T-helper 17 cell (primary cell): ENCODE results near the gene SNRPA. TPM values are rescaled to one million over a fixed set of nuclear protein-coding genes. Genes with fewer than 3 reads are reported as not detected.
"Not testable (repeated sequence)": the region's sequence is repeated elsewhere in the genome, so short reads cannot be mapped to it uniquely, and the experiment has no call there.

Experiments used
- ATAC-seq: fragments of 150-1000 bp; cut with Tn5 transposase; 2 replicates; pipeline ENCODE4 v1.10.0; 2021; ENCODE audit warnings: mild to moderate bottlenecking, moderate library complexity
- DNase-seq, 3 donors: peaks; one replicate each; pipeline versions ENCODE4 v3.0.0 to v3.0.0-alpha.2; 2020 to 2021
- H3K9me3 ChIP-seq: one replicate; pipeline ENCODE4 v1.7.0; 2013; ENCODE audit warnings: low read length, mild to moderate bottlenecking; ENCODE audit not compliant: control insufficient read depth, poor library complexity, severe bottlenecking
- H3K27ac Mint-ChIP-seq: one replicate; pipeline ENCODE4 v1.8.0; 2022; ENCODE audit warnings: mild to moderate bottlenecking, moderate library complexity, mixed read lengths
- H3K27me3 Mint-ChIP-seq: one replicate; pipeline ENCODE4 v1.8.0; 2022; ENCODE audit warnings: mixed read lengths
- H3K36me3 Mint-ChIP-seq: one replicate; pipeline ENCODE4 v1.8.0; 2022; ENCODE audit warnings: low read depth, mixed read lengths
- H3K4me1 Mint-ChIP-seq: one replicate; pipeline ENCODE4 v1.8.0; 2022; ENCODE audit warnings: mild to moderate bottlenecking, mixed read lengths
- H3K4me3 Mint-ChIP-seq: one replicate; pipeline ENCODE4 v1.8.0; 2022; ENCODE audit warnings: mild to moderate bottlenecking, moderate library complexity, mixed read lengths
- total RNA-seq, 4 donors: library from RNA in 2 of 4; stranded (reverse) in 2 of 4; gene quantifications; one replicate each; pipeline ENCODE4 v1.2.3 and lab custom pipeline; 2022 to 2026

Gene SNRPA
- total RNA-seq, 2 donors from 2014 or later = 67.3 to 81.8 TPM

DNA sequence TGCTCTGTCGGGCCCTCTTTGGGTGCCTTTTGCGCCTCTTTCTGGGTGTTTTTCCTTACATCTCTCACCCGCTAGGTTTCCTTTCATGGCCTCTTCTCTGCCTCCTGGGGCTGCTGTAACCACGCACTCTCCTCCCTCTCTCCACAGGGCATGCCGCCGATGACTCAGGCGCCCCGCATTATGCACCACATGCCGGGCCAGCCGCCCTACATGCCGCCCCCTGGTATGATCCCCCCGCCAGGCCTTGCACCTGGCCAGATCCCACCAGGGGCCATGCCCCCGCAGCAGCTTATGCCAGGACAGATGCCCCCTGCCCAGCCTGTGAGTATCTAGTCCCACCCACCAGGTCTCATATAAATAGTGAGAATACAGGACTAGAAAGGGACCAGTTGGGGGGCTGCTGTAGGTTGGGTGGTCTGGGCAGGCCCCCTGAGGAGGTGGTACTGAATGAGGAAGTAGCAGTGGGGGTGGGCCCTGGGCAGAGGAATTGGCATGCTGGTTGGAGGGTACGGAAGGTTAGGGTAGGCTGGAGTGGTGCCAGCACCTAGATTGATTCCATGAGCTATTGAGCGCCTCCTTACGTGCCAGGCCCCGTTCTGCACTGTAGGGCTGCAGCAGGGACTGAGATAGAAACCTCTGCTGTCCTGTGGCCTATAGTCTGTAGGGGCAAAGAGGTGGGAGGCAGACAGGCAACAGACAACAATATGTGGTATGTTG lies 11.9 kb downstream of the SNRPA start:
- no peaks in the 10 kb centered on the region for H3K9me3 ChIP-seq
- DNase-seq (no peak), ATAC-seq (no peak)
- H3K36me3 Mint-ChIP-seq = peaks cover 16% of the 10 kb centered on the region
- H3K27ac Mint-ChIP-seq = no peak overlapping the region
- H3K4me1 Mint-ChIP-seq = peaks cover 28% of the 10 kb centered on the region
- no peaks in the 10 kb centered on the region for H3K27me3 Mint-ChIP-seq
- H3K4me3 Mint-ChIP-seq = peak overlapping the region; percentile 53

DNA sequence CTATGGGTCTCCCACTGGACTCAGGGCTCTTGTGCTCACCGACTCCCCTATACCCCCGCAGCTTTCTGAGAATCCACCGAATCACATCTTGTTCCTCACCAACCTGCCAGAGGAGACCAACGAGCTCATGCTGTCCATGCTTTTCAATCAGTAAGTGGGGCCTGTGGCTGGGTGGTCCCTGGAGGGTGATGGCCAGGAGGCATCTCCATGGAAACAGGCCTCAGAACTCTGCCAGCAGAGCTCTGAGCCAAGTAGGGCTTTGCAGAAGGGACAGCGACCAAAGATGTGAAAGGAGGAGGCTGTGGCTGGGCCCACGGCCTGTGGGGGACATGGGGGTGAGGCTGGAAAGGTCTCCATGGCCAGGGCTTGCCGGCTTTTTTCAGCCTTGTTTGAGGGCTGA lies 12.5 kb downstream of the SNRPA start:
- ATAC-seq (no peak), DNase-seq (no peak)
- Mint-ChIP-seq H3K4me3 (no peak overlapping the region), H3K4me1 (peaks cover 24% of the 10 kb centered on the region), H3K36me3 (peaks cover 16% of the 10 kb centered on the region), H3K27ac (peak overlapping the region; percentile 72), H3K27me3 (no peaks in the 10 kb centered on the region)
- no peaks in the 10 kb centered on the region for H3K9me3 ChIP-seq

DNA sequence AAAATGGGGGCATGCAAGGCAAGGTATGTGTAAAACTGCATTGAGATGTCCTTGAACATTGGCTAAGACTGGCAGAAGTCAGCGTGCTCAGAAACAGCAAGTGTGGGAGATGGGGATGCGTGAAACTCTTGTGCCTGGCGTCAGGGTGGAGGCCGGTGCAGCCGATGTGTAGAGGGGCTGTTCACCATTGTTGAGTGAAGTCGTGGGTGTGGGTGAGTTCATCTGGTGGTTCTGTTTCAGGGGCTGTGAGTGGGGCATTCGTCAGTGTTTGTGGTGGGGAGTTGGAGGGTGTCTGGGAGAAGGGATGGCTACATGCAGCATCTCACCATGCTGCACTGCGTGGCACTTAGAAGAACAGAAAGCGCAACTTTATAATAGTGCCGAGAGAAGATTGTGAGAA lies 13.0 kb downstream of the SNRPA start:
- peaks cover 24% of the 10 kb centered on the region for H3K4me1 Mint-ChIP-seq
- H3K27me3 Mint-ChIP-seq = no peaks in the 10 kb centered on the region
- no peak overlapping the region for H3K4me3 Mint-ChIP-seq

DNA sequence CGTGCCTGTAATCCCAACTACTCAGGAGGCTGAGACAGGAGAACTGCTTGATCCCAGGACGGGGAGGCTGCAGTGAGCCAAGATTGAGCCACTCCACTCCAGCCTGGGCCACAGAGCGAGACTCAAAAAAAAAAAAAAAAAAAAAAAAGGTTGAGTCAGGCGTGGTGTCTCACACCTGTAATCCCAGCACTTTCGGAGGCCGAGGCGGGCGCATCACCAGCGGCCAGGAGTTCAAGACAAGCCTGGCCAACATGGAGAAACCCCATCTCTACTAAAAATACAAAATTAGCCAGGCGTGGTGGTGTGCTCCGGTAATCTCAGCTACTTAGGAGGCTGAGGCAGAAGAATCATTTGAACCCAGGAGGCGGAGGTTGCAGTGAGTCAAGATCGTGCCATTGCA lies 15.4 kb downstream of the SNRPA start:
- not testable (repeated sequence) for H3K4me3 Mint-ChIP-seq, DNase-seq, ATAC-seq, H3K27ac Mint-ChIP-seq, H3K9me3 ChIP-seq, H3K27me3 Mint-ChIP-seq
- Mint-ChIP-seq H3K4me1 (peaks cover 19% of the 10 kb centered on the region), H3K36me3 (peaks cover 16% of the 10 kb centered on the region)

More for the DNA sequence above, 13.0 kb downstream of the SNRPA start:
- Mint-ChIP-seq H3K36me3 (peaks cover 16% of the 10 kb centered on the region), H3K27ac (peak overlapping the region; percentile 72)
- ATAC-seq = no peak
- no peaks in the 10 kb centered on the region for H3K9me3 ChIP-seq
- DNase-seq = no peak

DNA sequence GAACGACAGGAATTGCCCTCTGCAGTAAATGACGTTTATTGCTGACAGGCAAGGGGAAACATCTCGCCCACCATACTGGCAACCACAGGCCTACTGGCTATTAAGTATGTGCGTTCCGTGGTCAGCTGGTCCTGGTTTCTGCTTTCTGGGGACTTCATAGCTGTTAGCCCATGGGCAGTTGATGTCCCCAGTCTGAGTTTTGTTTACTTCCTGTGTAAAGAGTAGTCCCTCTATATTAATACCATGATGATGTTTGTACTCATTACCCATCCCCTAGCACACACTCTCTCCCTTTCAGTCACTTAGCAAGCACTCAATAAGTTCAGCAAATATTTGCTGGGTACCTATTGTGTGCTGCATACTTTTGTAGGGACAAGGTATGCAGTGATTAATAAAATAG lies 17.9 kb downstream of the SNRPA start:
- no peak for ATAC-seq
- Mint-ChIP-seq H3K27ac (peak overlapping the region; percentile 8), H3K36me3 (peaks cover 12% of the 10 kb centered on the region)

DNA sequence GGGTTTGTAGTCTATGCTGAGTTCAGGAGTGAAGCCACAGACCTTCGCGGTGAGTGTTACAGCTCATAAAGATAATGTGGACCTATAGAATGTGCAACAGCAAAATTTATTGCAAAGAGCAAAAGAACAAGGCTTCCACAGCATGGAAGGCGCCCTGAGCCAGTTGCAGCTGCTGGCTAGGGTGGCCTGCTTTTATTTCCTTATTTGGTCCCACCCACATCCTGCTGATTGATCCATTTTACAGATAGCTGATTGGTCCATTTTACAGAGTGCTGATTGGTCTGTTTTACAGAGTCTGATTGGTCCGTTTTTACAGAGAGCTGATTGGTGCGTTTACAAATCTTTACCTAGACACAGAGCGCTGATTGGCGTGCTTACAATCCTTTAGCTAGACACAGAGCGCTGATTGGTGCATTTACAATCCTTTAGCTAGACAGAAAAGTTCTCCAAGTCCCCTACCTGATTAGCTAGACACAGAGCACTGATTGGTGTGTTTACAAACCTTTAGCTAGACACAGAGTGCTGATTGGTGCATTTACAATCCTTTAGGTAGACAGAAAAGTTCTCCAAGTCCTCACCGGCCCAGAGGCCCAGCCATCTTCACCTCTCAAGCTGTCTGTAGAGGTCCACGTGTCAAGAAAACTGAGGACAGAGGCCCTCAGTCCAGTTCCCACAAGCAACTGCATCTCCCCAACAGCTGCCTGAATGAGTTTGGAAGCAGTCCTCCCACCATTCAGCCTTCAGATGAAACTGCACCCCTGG lies 20.3 kb downstream of the SNRPA start:
- not testable (repeated sequence) for H3K36me3 Mint-ChIP-seq, DNase-seq, H3K4me3 Mint-ChIP-seq, H3K4me1 Mint-ChIP-seq, H3K27ac Mint-ChIP-seq, H3K9me3 ChIP-seq, H3K27me3 Mint-ChIP-seq
- peak; percentile 50 for ATAC-seq

More for the DNA sequence above, 17.9 kb downstream of the SNRPA start:
- H3K9me3 ChIP-seq = no peaks in the 10 kb centered on the region
- no peak overlapping the region for H3K4me3 Mint-ChIP-seq
- no peak for DNase-seq
- H3K4me1 Mint-ChIP-seq = peaks cover 11% of the 10 kb centered on the region
- H3K27me3 Mint-ChIP-seq = no peaks in the 10 kb centered on the region

DNA sequence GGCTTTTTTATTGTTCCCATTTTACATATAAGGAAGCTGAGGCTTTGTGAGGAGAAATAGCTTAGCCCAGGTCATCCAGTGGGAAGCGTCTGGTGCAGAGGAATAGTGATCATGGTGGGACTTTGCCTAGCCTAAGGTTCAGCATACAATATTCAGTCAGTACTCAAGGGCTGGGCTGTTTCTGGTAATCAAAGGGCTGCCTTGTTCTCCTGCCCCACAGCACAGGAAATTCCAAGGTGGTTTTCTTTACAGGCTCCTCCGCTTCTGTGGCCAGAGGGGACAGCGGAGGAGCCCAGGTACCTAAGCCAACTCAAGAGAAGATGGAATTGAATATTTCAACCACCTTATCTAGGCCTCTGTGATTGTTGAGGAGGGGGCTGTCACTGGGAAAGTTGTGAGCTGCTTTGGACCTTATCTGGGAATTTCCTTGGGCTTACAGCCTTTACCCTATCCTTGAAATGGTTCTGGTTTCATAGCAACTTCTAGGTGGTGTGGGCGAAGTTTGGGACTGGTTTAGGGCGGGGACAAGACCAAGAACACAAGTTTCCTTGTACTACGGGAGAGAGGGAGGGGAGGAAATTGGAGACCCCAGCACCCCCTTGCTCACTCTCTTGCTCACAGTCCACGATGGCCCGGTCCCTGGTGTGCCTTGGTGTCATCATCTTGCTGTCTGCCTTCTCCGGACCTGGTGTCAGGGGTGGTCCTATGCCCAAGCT lies 24.1 kb downstream of the SNRPA start, which contains the start of gene MIA:
MIA (plus strand) TSS at position 606 of the 716 bp plus-strand sequence; CDS start at position 628, 22 bp downstream.
- Mint-ChIP-seq H3K27ac (no peak within 1 kb of the TSS), H3K27me3 (no peaks in the 10 kb centered on the region), H3K4me3 (no peak within 1 kb of the TSS), H3K4me1 (peaks cover 23% of the 10 kb centered on the region), H3K36me3 (peaks cover 4% of the 10 kb centered on the region)
- ATAC-seq (no peak), DNase-seq (no peak)
- H3K9me3 ChIP-seq = no peaks in the 10 kb centered on the region

DNA sequence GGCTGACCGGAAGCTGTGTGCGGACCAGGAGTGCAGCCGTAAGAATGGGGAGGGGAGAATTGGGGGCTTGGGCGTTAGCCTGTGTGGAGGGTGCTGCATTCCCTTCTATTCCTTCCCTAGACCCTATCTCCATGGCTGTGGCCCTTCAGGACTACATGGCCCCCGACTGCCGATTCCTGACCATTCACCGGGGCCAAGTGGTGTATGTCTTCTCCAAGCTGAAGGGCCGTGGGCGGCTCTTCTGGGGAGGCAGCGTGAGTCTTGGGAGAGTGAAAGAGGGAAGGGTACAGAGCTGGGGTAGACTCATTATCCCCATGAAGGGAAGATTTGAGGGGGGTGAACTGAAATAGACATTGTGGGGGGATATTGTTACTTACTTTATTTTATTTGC lies 24.6 kb downstream of the SNRPA start:
- no peaks in the 10 kb centered on the region for H3K9me3 ChIP-seq
- DNase-seq = no peak
- H3K36me3 Mint-ChIP-seq = peaks cover 4% of the 10 kb centered on the region
- H3K4me3 Mint-ChIP-seq = no peak overlapping the region
- no peak for ATAC-seq
- peaks cover 29% of the 10 kb centered on the region for H3K4me1 Mint-ChIP-seq
- H3K27me3 Mint-ChIP-seq = no peaks in the 10 kb centered on the region
- no peak overlapping the region for H3K27ac Mint-ChIP-seq

DNA sequence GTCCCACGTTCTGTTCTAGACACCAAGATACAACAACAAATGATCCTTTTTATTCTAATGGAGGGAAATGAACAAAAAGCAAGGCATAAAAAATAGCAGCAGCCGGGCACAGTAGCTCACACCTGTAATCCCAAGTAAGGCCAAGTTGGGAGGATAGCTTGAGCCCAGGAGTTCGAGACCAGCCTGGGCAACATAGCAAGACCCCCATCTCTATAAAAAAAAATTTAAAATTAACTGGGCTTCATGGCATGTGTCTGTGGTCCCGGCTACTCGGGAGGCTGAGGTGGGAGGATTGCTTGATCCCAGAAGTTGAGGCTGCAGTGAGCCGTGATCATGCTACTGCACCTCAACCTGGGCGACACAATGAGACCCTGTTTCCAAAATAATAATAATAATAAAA lies 25.4 kb downstream of the SNRPA start:
- no peak overlapping the region for H3K4me3 Mint-ChIP-seq
- H3K9me3 ChIP-seq = no peaks in the 10 kb centered on the region
- ATAC-seq (no peak), DNase-seq (no peak)
- peaks cover 28% of the 10 kb centered on the region for H3K4me1 Mint-ChIP-seq
- peaks cover 8% of the 10 kb centered on the region for H3K36me3 Mint-ChIP-seq
- no peaks in the 10 kb centered on the region for H3K27me3 Mint-ChIP-seq
- peak overlapping the region; percentile 93 for H3K27ac Mint-ChIP-seq

DNA sequence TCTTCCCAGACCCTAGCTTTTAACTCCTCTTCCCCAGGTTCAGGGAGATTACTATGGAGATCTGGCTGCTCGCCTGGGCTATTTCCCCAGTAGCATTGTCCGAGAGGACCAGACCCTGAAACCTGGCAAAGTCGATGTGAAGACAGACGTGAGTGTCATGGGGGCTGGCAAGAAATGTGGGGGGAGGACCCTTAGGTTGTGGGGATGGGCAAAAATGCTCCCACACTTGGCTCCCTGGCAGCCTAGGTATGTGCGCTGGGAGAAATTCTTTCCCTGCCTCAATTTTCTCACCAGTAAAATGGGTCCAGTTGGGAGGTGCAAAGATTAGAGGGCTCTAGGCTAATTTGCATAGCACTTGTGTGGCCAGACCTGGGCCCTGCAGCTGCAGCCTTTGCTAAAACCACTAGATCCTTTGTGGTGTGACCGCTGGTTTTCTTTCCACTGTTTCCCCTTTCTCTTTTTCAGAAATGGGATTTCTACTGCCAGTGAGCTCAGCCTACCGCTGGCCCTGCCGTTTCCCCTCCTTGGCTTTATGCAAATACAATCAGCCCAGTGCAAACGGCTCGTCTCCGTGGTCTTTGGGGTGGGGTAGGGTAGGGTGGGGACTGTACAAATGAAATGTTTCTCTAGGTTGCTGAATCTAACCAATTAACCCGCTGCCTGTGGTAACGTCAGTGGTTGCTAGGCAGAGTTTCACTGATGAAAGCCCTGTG lies 26.1 kb downstream of the SNRPA start:
- ATAC-seq = peak; percentile 70
- H3K36me3 Mint-ChIP-seq = peaks cover 12% of the 10 kb centered on the region
- peak; percentile 55 to 79 (median 72) for DNase-seq
- peak overlapping the region; percentile 93 for H3K27ac Mint-ChIP-seq
- H3K4me1 Mint-ChIP-seq = peaks cover 27% of the 10 kb centered on the region
- no peaks in the 10 kb centered on the region for H3K27me3 Mint-ChIP-seq
- peak overlapping the region; percentile 92 for H3K4me3 Mint-ChIP-seq
- H3K9me3 ChIP-seq = no peaks in the 10 kb centered on the region

DNA sequence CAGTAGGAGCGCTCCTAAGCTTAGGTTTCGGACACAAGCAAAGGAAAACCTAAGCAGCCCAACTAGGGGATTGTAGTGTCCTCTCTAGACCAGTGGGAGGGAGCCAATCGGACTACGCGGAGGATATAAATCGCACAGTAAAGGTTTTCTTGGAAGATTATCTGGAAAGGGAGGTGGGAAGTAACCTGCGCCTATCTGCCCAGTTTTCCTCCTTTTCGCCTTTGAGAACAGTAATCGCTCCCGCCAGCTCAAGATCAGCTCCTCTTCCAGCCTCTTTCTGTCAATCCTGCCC lies 26.6 kb downstream of the SNRPA start:
- peaks cover 14% of the 10 kb centered on the region for H3K36me3 Mint-ChIP-seq
- no peak for DNase-seq
- no peaks in the 10 kb centered on the region for H3K9me3 ChIP-seq
- H3K4me1 Mint-ChIP-seq = peaks cover 29% of the 10 kb centered on the region
- H3K4me3 Mint-ChIP-seq = peak overlapping the region; percentile 92
- H3K27me3 Mint-ChIP-seq = no peaks in the 10 kb centered on the region
- peak overlapping the region; percentile 93 for H3K27ac Mint-ChIP-seq
- ATAC-seq = no peak

DNA sequence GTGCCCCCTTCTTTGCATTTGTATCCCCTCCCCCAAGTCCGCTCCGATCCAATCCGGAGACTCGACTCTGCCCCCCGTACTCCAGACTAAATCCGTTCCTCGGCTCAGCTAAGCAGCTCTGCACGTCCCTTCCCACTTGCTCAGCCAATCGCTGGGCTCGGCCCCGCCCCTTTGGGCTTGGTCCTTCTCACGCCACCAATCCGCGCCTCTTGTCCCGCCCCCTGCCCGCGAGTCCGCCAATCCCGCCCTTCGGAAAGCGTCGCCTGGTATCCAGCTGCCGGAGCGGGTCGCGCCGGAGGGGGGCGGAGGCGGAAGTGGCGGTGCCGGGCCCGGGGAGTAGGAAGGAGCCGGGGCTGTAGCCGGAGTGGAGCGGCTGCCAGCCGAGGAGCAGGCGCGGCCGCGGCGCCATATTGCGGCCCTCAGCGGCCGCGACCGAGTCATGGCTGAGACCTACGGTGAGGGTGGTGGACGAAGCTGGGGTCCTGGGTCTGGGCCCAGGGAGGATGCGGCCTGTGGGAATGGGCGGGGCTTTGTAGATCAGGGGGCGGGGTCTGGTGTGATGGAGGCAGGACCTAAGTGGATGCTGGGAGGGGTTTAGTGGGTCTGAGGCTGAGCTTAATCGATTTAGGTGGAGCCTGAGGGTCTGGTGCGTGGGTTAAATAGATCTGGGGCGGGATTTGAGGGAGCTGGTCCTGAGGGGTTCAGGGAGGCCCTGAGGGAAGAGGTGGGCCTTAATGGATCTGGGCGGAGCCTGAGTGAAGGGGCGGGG lies 27.1 kb downstream of the SNRPA start, which contains the start of gene RAB4B:
RAB4B (plus strand) TSS at position 311 of the 769 bp plus-strand sequence; CDS start at position 440, 129 bp downstream.
- DNase-seq (peak; percentile 99 to 100 (median 100)), ATAC-seq (peak; percentile 87)
- H3K27ac Mint-ChIP-seq = peak within 1 kb of the TSS; percentile 93
- no peaks in the 10 kb centered on the region for H3K9me3 ChIP-seq
- H3K4me3 Mint-ChIP-seq = peak within 1 kb of the TSS; percentile 92
- H3K4me1 Mint-ChIP-seq = peaks cover 29% of the 10 kb centered on the region
- peaks cover 14% of the 10 kb centered on the region for H3K36me3 Mint-ChIP-seq
- no peaks in the 10 kb centered on the region for H3K27me3 Mint-ChIP-seq
